K562 (cell line): ENCODE measurements around the gene CHRNA9. TPM values are rescaled to one million over a fixed set of nuclear protein-coding genes. Genes with fewer than 3 reads are reported as not detected.

Experiments used
- BRD9 ChIP-seq: fragments of 450-650 bp; IDR thresholded peaks from 2 replicates; pipeline ENCODE4 v1.6.1; 2018; ENCODE audit warnings: low read depth; ENCODE audit not compliant: partially characterized antibody
- CCAR2 ChIP-seq: fragments of 200-400 bp; formaldehyde crosslinking; IDR thresholded peaks from 2 replicates; pipeline ENCODE4 v1.6.1; 2017; ENCODE audit warnings: mild to moderate bottlenecking, low read depth, low read length
- HNRNPL ChIP-seq: fragments of 200-400 bp; formaldehyde crosslinking; IDR thresholded peaks from 2 replicates; pipeline ENCODE4 v1.6.1; 2017; ENCODE audit warnings: low read depth, mild to moderate bottlenecking, low read length
- MBD2 ChIP-seq: sonication (generic); IDR thresholded peaks from 2 replicates; pipeline ENCODE4 v1.6.1; 2016; ENCODE audit warnings: low read depth, borderline replicate concordance
- NRF1 ChIP-seq, 2 experiments: fragments of 450-650 bp; IDR thresholded peaks in 1 of 2; conservative IDR thresholded peaks in 1 of 2; 2 replicates each; pipeline ENCODE4 v1.6.1; 2014; ENCODE audit warnings: mild to moderate bottlenecking in 2 of 2
- RAD21 ChIP-seq, 2 experiments: fragments of 250-450 bp in 1 of 2; fragments of 450-650 bp in 1 of 2; sonication (Bioruptor Pico) in 1 of 2; formaldehyde crosslinking in 1 of 2; IDR thresholded peaks in 1 of 2; conservative IDR thresholded peaks in 1 of 2; 2 replicates each; pipeline versions ENCODE4 v1.4.0 to v1.8.0; 2020 to 2022; ENCODE audit warnings: mild to moderate bottlenecking in 2 of 2, moderate library complexity in 1 of 2
- RBM14 ChIP-seq: fragments of 200-400 bp; formaldehyde crosslinking; IDR thresholded peaks from 2 replicates; pipeline ENCODE4 v1.6.1; 2018; ENCODE audit warnings: low read depth, mild to moderate bottlenecking, low read length, moderate library complexity, borderline replicate concordance; ENCODE audit not compliant: insufficient read depth
- SMARCC2 ChIP-seq: fragments of 450-650 bp; IDR thresholded peaks from 2 replicates; pipeline ENCODE4 v1.6.1; 2017; ENCODE audit warnings: antibody characterized with exemption, moderate library complexity, mild to moderate bottlenecking, low read depth
- TARDBP ChIP-seq: fragments of 450-650 bp; IDR thresholded peaks from 2 replicates; pipeline ENCODE4 v1.6.1; 2016
- TRIM28 ChIP-seq: fragments of 450-650 bp; IDR thresholded peaks from 2 replicates; pipeline ENCODE4 v1.6.1; 2017
- ZNF507 ChIP-seq: conservative IDR thresholded peaks from 2 replicates; pipeline ENCODE4 v1.6.1; 2017; ENCODE audit warnings: missing genetic modification characterization, missing compliant biosample characterization
- polyA plus RNA-seq, 8 experiments: library from polyadenylated mRNA; depleted of rRNA in 4 of 8; stranded (reverse) in 5 of 8; unstranded in 3 of 8; fragments of >200 nt; fragmentation: Nextera tagmentation in 2 of 8; fragmentation: Illumina TruSeq in 1 of 8; extraction: Ambion mirVana in 2 of 8; extraction: Trizol in 1 of 8; gene quantifications; 2 replicates each; pipeline versions ENCODE4 v1.2.1 to v1.2.3, GENCODE V29; 2011 to 2014; ENCODE audit warnings: inconsistent platforms in 1 of 8, missing spikeins in 1 of 8
- total RNA-seq, 7 experiments: library from RNA; depleted of rRNA in 6 of 7; stranded (reverse); fragments of >200 nt in 6 of 7; fragmentation: Illumina TruSeq in 2 of 7; extraction: Trizol in 2 of 7; gene quantifications; 2 replicates each; pipeline versions ENCODE4 v1.2.1 to v1.2.3, GENCODE V29; 2011 to 2021; ENCODE audit warnings: low replicate concordance in 1 of 7
- TF ChIP-seq, protein P1 (sequence below), 2 experiments: fragments of 450-650 bp; formaldehyde crosslinking in 1 of 2; IDR thresholded peaks; 2 replicates each; pipeline versions ENCODE4 v1.4.0 to v1.6.1; 2014 to 2020; ENCODE audit warnings: mild to moderate bottlenecking in 2 of 2, borderline replicate concordance in 1 of 2, low read depth in 1 of 2
- TF ChIP-seq, protein P2 (sequence below), 3 experiments: fragments of 200-800 bp in 1 of 3; sonication (Bioruptor generic) in 1 of 3; sonication (generic) in 1 of 3; formaldehyde crosslinking in 1 of 3; IDR thresholded peaks; 2 replicates each; pipeline versions ENCODE4 v1.6.1 to v1.8.0; 2016 to 2022; ENCODE audit warnings: mild to moderate bottlenecking in 2 of 3, missing compliant biosample characterization in 2 of 3, missing genetic modification characterization in 2 of 3, missing genetic modification reagents in 1 of 3
- TF ChIP-seq, protein P3 (sequence below), 2 experiments: IDR thresholded peaks in 1 of 2; conservative IDR thresholded peaks in 1 of 2; 2 replicates each; pipeline ENCODE4 v1.6.1; 2016; ENCODE audit warnings: low read depth in 2 of 2, mild to moderate bottlenecking in 1 of 2, missing compliant biosample characterization in 1 of 2, missing genetic modification characterization in 1 of 2, moderate library complexity in 1 of 2
- TF ChIP-seq, protein P4 (sequence below): fragments of 250-450 bp; sonication (Bioruptor Pico); IDR thresholded peaks from 2 replicates; pipeline ENCODE4 v1.9.0; 2021; ENCODE audit warnings: mild to moderate bottlenecking

Gene CHRNA9
- total and polyA plus RNA-seq, 9 of the 15 experiments (the other 6 are each of a cell fraction or from before 2014, with no cell fraction given), result not detected

DNA sequence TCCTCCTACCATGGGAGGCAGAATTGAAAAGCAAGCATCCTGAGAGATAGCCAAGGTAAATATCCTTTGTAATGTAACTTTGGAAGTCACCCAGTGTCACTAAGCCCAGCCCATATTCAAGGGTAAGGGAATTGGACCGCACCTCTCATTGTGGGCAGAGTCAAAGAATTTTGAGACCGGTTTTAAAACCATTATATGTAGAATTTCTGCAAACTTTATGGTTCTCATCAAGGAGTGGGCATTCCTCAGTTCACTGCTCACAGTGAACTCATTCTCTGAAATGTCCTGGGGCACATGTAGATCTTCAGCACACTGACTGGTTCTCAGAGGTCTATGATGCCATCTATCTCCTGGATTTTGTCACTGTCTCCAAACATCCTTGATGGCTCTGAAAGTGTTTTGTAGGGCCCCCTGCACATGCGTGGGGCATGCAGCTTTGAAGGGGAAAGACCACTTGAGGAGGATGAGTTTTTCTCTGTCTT is 35.3 kb upstream of the CHRNA9 start (continued):
- TF ChIP-seq, protein P1, sequence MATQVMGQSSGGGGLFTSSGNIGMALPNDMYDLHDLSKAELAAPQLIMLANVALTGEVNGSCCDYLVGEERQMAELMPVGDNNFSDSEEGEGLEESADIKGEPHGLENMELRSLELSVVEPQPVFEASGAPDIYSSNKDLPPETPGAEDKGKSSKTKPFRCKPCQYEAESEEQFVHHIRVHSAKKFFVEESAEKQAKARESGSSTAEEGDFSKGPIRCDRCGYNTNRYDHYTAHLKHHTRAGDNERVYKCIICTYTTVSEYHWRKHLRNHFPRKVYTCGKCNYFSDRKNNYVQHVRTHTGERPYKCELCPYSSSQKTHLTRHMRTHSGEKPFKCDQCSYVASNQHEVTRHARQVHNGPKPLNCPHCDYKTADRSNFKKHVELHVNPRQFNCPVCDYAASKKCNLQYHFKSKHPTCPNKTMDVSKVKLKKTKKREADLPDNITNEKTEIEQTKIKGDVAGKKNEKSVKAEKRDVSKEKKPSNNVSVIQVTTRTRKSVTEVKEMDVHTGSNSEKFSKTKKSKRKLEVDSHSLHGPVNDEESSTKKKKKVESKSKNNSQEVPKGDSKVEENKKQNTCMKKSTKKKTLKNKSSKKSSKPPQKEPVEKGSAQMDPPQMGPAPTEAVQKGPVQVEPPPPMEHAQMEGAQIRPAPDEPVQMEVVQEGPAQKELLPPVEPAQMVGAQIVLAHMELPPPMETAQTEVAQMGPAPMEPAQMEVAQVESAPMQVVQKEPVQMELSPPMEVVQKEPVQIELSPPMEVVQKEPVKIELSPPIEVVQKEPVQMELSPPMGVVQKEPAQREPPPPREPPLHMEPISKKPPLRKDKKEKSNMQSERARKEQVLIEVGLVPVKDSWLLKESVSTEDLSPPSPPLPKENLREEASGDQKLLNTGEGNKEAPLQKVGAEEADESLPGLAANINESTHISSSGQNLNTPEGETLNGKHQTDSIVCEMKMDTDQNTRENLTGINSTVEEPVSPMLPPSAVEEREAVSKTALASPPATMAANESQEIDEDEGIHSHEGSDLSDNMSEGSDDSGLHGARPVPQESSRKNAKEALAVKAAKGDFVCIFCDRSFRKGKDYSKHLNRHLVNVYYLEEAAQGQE (IDR thresholded peaks at IDR 0.05; ENCODE audit: borderline replicate concordance), result peak; percentile 68
- TF ChIP-seq, protein P1 (CRISPR knock-in tag; IDR thresholded peaks at IDR 0.05; ENCODE audit: low read depth), result no peak
- TF ChIP-seq ZNF507 (tag), result no peak
- TF ChIP-seq, protein P2, sequence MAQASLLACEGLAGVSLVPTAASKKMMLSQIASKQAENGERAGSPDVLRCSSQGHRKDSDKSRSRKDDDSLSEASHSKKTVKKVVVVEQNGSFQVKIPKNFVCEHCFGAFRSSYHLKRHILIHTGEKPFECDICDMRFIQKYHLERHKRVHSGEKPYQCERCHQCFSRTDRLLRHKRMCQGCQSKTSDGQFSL (CRISPR knock-in tag; IDR thresholded peaks at IDR 0.05), result no peak
- TF ChIP-seq, protein P2 (tag; IDR thresholded peaks at IDR 0.05), result no peak
- TF ChIP-seq NRF1 (conservative IDR thresholded peaks at IDR 0.05 in 1 of 2, IDR thresholded peaks at IDR 0.05 in 1 of 2), result peak; percentile 56 to 65; a peak in 3 of 4 replicates
- no peak for TF ChIP-seq CCAR2
- TF ChIP-seq SMARCC2, result no peak
- no peak for TF ChIP-seq MBD2
- TF ChIP-seq BRD9, result no peak
- TF ChIP-seq, protein P3, sequence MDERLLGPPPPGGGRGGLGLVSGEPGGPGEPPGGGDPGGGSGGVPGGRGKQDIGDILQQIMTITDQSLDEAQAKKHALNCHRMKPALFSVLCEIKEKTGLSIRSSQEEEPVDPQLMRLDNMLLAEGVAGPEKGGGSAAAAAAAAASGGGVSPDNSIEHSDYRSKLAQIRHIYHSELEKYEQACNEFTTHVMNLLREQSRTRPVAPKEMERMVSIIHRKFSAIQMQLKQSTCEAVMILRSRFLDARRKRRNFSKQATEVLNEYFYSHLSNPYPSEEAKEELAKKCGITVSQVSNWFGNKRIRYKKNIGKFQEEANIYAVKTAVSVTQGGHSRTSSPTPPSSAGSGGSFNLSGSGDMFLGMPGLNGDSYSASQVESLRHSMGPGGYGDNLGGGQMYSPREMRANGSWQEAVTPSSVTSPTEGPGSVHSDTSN (CRISPR knock-in tag; IDR thresholded peaks at IDR 0.05; ENCODE audit: low read depth), result no peak
- TF ChIP-seq, protein P3 (tag; conservative IDR thresholded peaks at IDR 0.05; ENCODE audit: low read depth), result no peak
- TF ChIP-seq, protein P4, sequence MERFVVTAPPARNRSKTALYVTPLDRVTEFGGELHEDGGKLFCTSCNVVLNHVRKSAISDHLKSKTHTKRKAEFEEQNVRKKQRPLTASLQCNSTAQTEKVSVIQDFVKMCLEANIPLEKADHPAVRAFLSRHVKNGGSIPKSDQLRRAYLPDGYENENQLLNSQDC (CRISPR knock-in tag), result no peak
- TF ChIP-seq HNRNPL, result no peak
- no peak for TF ChIP-seq RBM14
- no peak for TF ChIP-seq TRIM28
- TF ChIP-seq RAD21 (CRISPR knock-in tag; conservative IDR thresholded peaks at IDR 0.05 in 1 of 2, IDR thresholded peaks at IDR 0.05 in 1 of 2), result peak; percentile 44 to 57
- TF ChIP-seq TARDBP, result no peak
